SK-N-SH (cell line): ENCODE measurements around the gene TRPV3. TPM values are rescaled to one million over a fixed set of nuclear protein-coding genes. Genes with fewer than 3 reads are reported as not detected.

Source experiments
- CTCF ChIA-PET: fragments of 300-600, 350-600 bp; formaldehyde crosslinking; extraction: SDS; loops from one replicate; lab custom pipeline; 2021; lab: Yijun Ruan, JAX
- POLR2A ChIA-PET: fragments of 350-600 bp; sonication (Branson Sonifier 250); formaldehyde crosslinking; extraction: SDS; loops from one replicate; lab custom pipeline; 2020; ENCODE audit warnings: antibody characterized with exemption, inconsistent platforms; lab: Yijun Ruan, JAX
- DNase-seq: peaks from one replicate; pipeline ENCODE4 v3.0.0; 2012
- H2AFZ ChIP-seq: fragments of 200-600 bp; sonication (generic); 2 replicates; pipeline ENCODE4 v1.8.1; 2016; ENCODE audit warnings: antibody characterized with exemption, mild to moderate bottlenecking, low read depth
- H3F3A ChIP-seq: fragments of 200-600 bp; sonication (generic); replicated peaks from 2 replicates; pipeline ENCODE3; 2016; ENCODE audit warnings: antibody characterized with exemption, mild to moderate bottlenecking; ENCODE audit not compliant: insufficient read depth
- H3K27ac ChIP-seq, 2 experiments: fragments of 200-500 bp in 1 of 2; fragments of 200-600 bp in 1 of 2; sonication (Bioruptor generic) in 1 of 2; sonication (generic), shearing (Covaris generic) in 1 of 2; 2 replicates each; pipeline versions ENCODE4 v1.5.1 to v1.6.1; 2014 to 2016; ENCODE audit warnings: low read depth in 2 of 2, inconsistent platforms in 1 of 2, low read length in 1 of 2, mild to moderate bottlenecking in 1 of 2, mixed read lengths in 1 of 2
- H3K27me3 ChIP-seq: fragments of 200-600 bp; sonication (generic), shearing (Covaris generic); 2 replicates; pipeline ENCODE4 v1.6.1; 2016; ENCODE audit warnings: mixed run types; ENCODE audit not compliant: insufficient read depth
- H3K36me3 ChIP-seq, 2 experiments: fragments of 200-500 bp in 1 of 2; fragments of 200-600 bp in 1 of 2; sonication (Bioruptor generic) in 1 of 2; sonication (generic) in 1 of 2; replicated peaks in 1 of 2; 2 replicates each; pipeline versions ENCODE3 to v1.5.1; 2014 to 2016; ENCODE audit warnings: low read length in 1 of 2, mild to moderate bottlenecking in 1 of 2; ENCODE audit not compliant: insufficient read depth in 2 of 2, control insufficient read depth in 1 of 2
- H3K4me1 ChIP-seq, 2 experiments: fragments of 200-500 bp in 1 of 2; fragments of 200-600 bp in 1 of 2; sonication (Bioruptor generic) in 1 of 2; sonication (generic), shearing (Covaris generic) in 1 of 2; 2 replicates each; pipeline versions ENCODE4 v1.5.1 to v1.6.1; 2014 to 2016; ENCODE audit warnings: low read depth in 1 of 2, low read length in 1 of 2, mixed run types in 1 of 2; ENCODE audit not compliant: insufficient read depth in 2 of 2, control insufficient read depth in 1 of 2
- H3K4me2 ChIP-seq: fragments of 200-600 bp; sonication (generic), shearing (Covaris generic); 2 replicates; pipeline ENCODE4 v1.6.1; 2017; ENCODE audit warnings: mixed run types
- H3K4me3 ChIP-seq, 2 experiments: fragments of 200-500 bp in 1 of 2; fragments of 200-600 bp in 1 of 2; sonication (Bioruptor generic) in 1 of 2; sonication (generic), shearing (Covaris generic) in 1 of 2; 2 replicates each; pipeline versions ENCODE4 v1.5.1 to v1.8.1; 2014 to 2016; ENCODE audit warnings: low read depth in 2 of 2, inconsistent platforms in 1 of 2, low read length in 1 of 2, mild to moderate bottlenecking in 1 of 2, mixed read lengths in 1 of 2, moderate library complexity in 1 of 2
- H3K79me2 ChIP-seq: fragments of 200-600 bp; sonication (generic); 2 replicates; pipeline ENCODE4 v1.8.1; 2017; ENCODE audit warnings: mild to moderate bottlenecking; ENCODE audit not compliant: insufficient read depth
- H3K9ac ChIP-seq: fragments of 200-600 bp; sonication (generic); 2 replicates; pipeline ENCODE4 v1.6.1; 2017; ENCODE audit warnings: mixed run types
- H3K9me2 ChIP-seq: fragments of 200-600 bp; sonication (generic); 2 replicates; pipeline ENCODE4 v1.6.1; 2017; ENCODE audit warnings: mixed run types
- H3K9me3 ChIP-seq: fragments of 200-600 bp; sonication (generic); 2 replicates; pipeline ENCODE4 v1.6.1; 2017; ENCODE audit warnings: mixed run types, mild to moderate bottlenecking, moderate library complexity
- H4K20me1 ChIP-seq: fragments of 200-600 bp; sonication (generic); 2 replicates; pipeline ENCODE4 v1.6.1; 2017; ENCODE audit warnings: mild to moderate bottlenecking, mixed run types; ENCODE audit not compliant: insufficient read depth
- ELF1 ChIP-seq: IDR thresholded peaks from 2 replicates; pipeline ENCODE4 v1.4.0; 2012
- EP300 ChIP-seq, 2 experiments: IDR thresholded peaks; 2 replicates each; pipeline versions ENCODE4 v1.4.0 to v1.6.1; 2012; ENCODE audit warnings: borderline replicate concordance in 1 of 2, low read depth in 1 of 2, low read length in 1 of 2
- EZH2phosphoT487 ChIP-seq: fragments of 200-600 bp; sonication (generic); IDR thresholded peaks from 2 replicates; pipeline ENCODE4 v1.6.1; 2017; ENCODE audit warnings: low read depth, mixed run types, mild to moderate bottlenecking, antibody characterized with exemption, moderate library complexity, borderline replicate concordance
- FOSL2 ChIP-seq: IDR thresholded peaks from 2 replicates; pipeline ENCODE4 v1.4.0; 2012; ENCODE audit warnings: low read depth, mild to moderate bottlenecking, moderate library complexity, borderline replicate concordance
- GABPA ChIP-seq: IDR thresholded peaks from 2 replicates; pipeline ENCODE4 v1.4.0; 2012; ENCODE audit warnings: low read depth, mild to moderate bottlenecking
- GATA2 ChIP-seq: sonication (generic); formaldehyde crosslinking; IDR thresholded peaks from 2 replicates; pipeline ENCODE4 v1.5.0; 2020; ENCODE audit warnings: mild to moderate bottlenecking, missing genetic modification reagents
- JUND ChIP-seq: IDR thresholded peaks from 2 replicates; pipeline ENCODE4 v1.4.0; 2012
- MEF2A ChIP-seq: IDR thresholded peaks from 2 replicates; pipeline ENCODE4 v1.4.0; 2012; ENCODE audit warnings: low read depth, borderline replicate concordance
- NFIC ChIP-seq: IDR thresholded peaks from 2 replicates; pipeline ENCODE4 v1.4.0; 2012; ENCODE audit warnings: borderline replicate concordance
- NRF1 ChIP-seq: IDR thresholded peaks from 2 replicates; pipeline ENCODE4 v1.6.1; 2012; ENCODE audit warnings: low read depth, mild to moderate bottlenecking, low read length
- RAD21 ChIP-seq: IDR thresholded peaks from 2 replicates; pipeline ENCODE4 v1.6.1; 2012; ENCODE audit warnings: mild to moderate bottlenecking, low read length
- RCOR1 ChIP-seq: fragments of 150-350 bp; IDR thresholded peaks from 2 replicates; pipeline ENCODE4 v1.6.1; 2017; ENCODE audit warnings: antibody characterized with exemption, low read length
- RXRA ChIP-seq: IDR thresholded peaks from 2 replicates; pipeline ENCODE4 v1.4.0; 2012; ENCODE audit warnings: low read depth, mild to moderate bottlenecking, borderline replicate concordance
- TAF1 ChIP-seq: IDR thresholded peaks from 2 replicates; pipeline ENCODE4 v1.6.1; 2012; ENCODE audit warnings: low read depth, mild to moderate bottlenecking, low read length, moderate library complexity, borderline replicate concordance
- TCF12 ChIP-seq: IDR thresholded peaks from 2 replicates; pipeline ENCODE4 v1.4.0; 2012
- TEAD4 ChIP-seq: IDR thresholded peaks from 2 replicates; pipeline ENCODE4 v1.4.0; 2012; ENCODE audit warnings: mild to moderate bottlenecking, borderline replicate concordance; ENCODE audit not compliant: insufficient read depth
- WGBS: methylation state at CpG from one replicate; pipeline ENCODE4 v1.1.6; 2017; ENCODE audit warnings: low lambda C conversion rate; 5-methylcytosine and 5-hydroxymethylcytosine counted together
- polyA plus RNA-seq, 3 experiments: library from polyadenylated mRNA; depleted of rRNA; stranded (reverse); fragments of >200 nt; gene quantifications; 2 replicates each; pipeline ENCODE4 v1.2.3, GENCODE V29; 2012
- TF ChIP-seq, protein P1 (sequence below): IDR thresholded peaks from 2 replicates; pipeline ENCODE4 v1.4.0; 2012; ENCODE audit warnings: low read depth, borderline replicate concordance
- TF ChIP-seq, protein P2 (sequence below): fragments of 150-350 bp; IDR thresholded peaks from 2 replicates; pipeline ENCODE4 v1.6.1; 2017; ENCODE audit warnings: antibody characterized with exemption, low read length, low read depth, borderline replicate concordance
- TF ChIP-seq, protein P3 (sequence below): IDR thresholded peaks from 2 replicates; pipeline ENCODE4; 2012
- TF ChIP-seq, protein P4 (sequence below): fragments of 200-600 bp; sonication (generic); IDR thresholded peaks from 2 replicates; pipeline ENCODE4 v1.6.1; 2017; ENCODE audit warnings: antibody characterized with exemption, mild to moderate bottlenecking, moderate library complexity
- TF ChIP-seq, protein P5 (sequence below): fragments of 150-350 bp; IDR thresholded peaks from 2 replicates; pipeline ENCODE4 v1.6.1; 2016; ENCODE audit warnings: mild to moderate bottlenecking, low read depth, low read length

Gene TRPV3
- polyA plus RNA-seq, 1 of the 3 experiments (the other 2 are of a cell fraction) = 0.28 TPM

DNA sequence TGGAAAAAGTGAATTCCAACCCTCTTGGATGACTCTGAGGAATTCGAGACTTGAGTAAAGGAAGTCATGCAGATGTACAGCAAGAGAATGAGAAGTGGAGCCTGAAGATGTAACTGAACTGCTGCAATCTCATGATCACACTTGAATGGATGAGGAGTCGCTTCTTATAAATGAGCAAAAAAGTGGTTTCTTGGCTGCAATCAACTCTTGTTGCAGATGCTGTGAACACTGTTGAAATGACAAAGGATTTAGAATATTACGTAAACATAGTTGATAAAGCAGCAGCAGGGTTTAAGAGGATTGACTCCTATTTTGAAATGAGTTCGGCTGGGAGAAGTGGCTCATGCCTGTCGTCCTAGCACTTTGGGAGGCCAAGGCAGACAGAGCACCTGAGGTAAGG lies 56.3 kb downstream of the TRPV3 start:
- ChIA-PET POLR2A (no interaction called here), CTCF (no interaction called here)
- Histone ChIP-seq H3K9ac (no peak overlapping the region), H3F3A (no peaks in the 10 kb centered on the region), H2AFZ (no peak overlapping the region), H3K4me1 (no peaks in the 10 kb centered on the region), H3K36me3 (no peaks in the 10 kb centered on the region), H3K79me2 (no peaks in the 10 kb centered on the region), H4K20me1 (no peaks in the 10 kb centered on the region), H3K4me3 (no peak overlapping the region), H3K9me2 (no peaks in the 10 kb centered on the region), H3K27ac (no peak overlapping the region), H3K9me3 (no peaks in the 10 kb centered on the region), H3K27me3 (peaks cover 27% of the 10 kb centered on the region), H3K4me2 (no peak overlapping the region)
- WGBS = 26% methylated on average over 5 of the region's 5 CpGs
- DNase-seq = no peak
- TF ChIP-seq NFIC = no peak
- no peak for TF ChIP-seq FOSL2
- TF ChIP-seq, protein P1, sequence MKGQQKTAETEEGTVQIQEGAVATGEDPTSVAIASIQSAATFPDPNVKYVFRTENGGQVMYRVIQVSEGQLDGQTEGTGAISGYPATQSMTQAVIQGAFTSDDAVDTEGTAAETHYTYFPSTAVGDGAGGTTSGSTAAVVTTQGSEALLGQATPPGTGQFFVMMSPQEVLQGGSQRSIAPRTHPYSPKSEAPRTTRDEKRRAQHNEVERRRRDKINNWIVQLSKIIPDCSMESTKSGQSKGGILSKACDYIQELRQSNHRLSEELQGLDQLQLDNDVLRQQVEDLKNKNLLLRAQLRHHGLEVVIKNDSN = no peak
- TF ChIP-seq TCF12 = no peak
- TF ChIP-seq TAF1 = no peak
- TF ChIP-seq GABPA = no peak
- TF ChIP-seq EZH2phosphoT487 = no peak
- TF ChIP-seq JUND = no peak
- TF ChIP-seq TEAD4 = no peak
- no peak for TF ChIP-seq RCOR1
- TF ChIP-seq RAD21 = no peak
- TF ChIP-seq, protein P2, sequence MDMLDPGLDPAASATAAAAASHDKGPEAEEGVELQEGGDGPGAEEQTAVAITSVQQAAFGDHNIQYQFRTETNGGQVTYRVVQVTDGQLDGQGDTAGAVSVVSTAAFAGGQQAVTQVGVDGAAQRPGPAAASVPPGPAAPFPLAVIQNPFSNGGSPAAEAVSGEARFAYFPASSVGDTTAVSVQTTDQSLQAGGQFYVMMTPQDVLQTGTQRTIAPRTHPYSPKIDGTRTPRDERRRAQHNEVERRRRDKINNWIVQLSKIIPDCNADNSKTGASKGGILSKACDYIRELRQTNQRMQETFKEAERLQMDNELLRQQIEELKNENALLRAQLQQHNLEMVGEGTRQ = no peak
- TF ChIP-seq GATA2 (CRISPR knock-in tag) = no peak
- TF ChIP-seq, protein P3, sequence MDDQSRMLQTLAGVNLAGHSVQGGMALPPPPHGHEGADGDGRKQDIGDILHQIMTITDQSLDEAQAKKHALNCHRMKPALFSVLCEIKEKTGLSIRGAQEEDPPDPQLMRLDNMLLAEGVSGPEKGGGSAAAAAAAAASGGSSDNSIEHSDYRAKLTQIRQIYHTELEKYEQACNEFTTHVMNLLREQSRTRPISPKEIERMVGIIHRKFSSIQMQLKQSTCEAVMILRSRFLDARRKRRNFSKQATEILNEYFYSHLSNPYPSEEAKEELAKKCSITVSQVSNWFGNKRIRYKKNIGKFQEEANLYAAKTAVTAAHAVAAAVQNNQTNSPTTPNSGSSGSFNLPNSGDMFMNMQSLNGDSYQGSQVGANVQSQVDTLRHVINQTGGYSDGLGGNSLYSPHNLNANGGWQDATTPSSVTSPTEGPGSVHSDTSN = no peak
- no peak for TF ChIP-seq EP300 (IDR thresholded peaks at IDR 0.05; ENCODE audit: borderline replicate concordance in 1 of 2, low read depth in 1 of 2, low read length in 1 of 2)
- TF ChIP-seq ELF1 = no peak
- TF ChIP-seq MEF2A = no peak
- TF ChIP-seq, all 33 proteins: peak for 0

DNA sequence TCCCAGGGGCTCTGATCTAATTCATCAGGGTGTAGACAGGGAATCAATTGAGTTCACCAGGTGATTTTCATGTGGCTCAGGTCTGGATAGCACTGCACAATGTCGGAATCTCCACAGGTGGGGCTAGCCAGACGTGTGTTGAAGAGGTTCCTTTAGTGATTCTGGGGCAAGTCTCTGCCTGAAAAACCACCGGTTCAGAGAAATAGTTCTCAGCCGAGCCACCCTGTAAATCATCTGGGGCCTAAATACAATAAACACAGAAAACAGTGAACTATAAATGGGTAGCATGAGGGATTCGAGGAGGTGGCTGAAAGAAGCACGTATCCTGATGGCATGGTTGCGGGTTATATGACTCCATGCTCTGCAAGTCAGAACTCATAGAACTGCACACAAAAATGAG lies 60.5 kb downstream of the TRPV3 start:
- Histone ChIP-seq H3F3A (no peaks in the 10 kb centered on the region), H3K9ac (no peak overlapping the region), H3K27me3 (peaks cover 25% of the 10 kb centered on the region; the same call in 1 of the 2 replicates), H3K9me2 (no peaks in the 10 kb centered on the region), H3K4me2 (no peak overlapping the region), H4K20me1 (no peaks in the 10 kb centered on the region), H3K9me3 (no peaks in the 10 kb centered on the region), H3K36me3 (no peaks in the 10 kb centered on the region), H3K4me3 (no peak overlapping the region), H2AFZ (no peak overlapping the region), H3K4me1 (no peaks in the 10 kb centered on the region), H3K79me2 (no peaks in the 10 kb centered on the region), H3K27ac (no peak overlapping the region)
- WGBS = 23% methylated on average over 7 of the region's 7 CpGs
- TF ChIP-seq, protein P4, sequence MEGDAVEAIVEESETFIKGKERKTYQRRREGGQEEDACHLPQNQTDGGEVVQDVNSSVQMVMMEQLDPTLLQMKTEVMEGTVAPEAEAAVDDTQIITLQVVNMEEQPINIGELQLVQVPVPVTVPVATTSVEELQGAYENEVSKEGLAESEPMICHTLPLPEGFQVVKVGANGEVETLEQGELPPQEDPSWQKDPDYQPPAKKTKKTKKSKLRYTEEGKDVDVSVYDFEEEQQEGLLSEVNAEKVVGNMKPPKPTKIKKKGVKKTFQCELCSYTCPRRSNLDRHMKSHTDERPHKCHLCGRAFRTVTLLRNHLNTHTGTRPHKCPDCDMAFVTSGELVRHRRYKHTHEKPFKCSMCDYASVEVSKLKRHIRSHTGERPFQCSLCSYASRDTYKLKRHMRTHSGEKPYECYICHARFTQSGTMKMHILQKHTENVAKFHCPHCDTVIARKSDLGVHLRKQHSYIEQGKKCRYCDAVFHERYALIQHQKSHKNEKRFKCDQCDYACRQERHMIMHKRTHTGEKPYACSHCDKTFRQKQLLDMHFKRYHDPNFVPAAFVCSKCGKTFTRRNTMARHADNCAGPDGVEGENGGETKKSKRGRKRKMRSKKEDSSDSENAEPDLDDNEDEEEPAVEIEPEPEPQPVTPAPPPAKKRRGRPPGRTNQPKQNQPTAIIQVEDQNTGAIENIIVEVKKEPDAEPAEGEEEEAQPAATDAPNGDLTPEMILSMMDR = no peak
- TF ChIP-seq NRF1 (no peak), TAF1 (no peak), GATA2 (CRISPR knock-in tag) (no peak), FOSL2 (no peak), NFIC (no peak), TEAD4 (no peak), JUND (no peak), RXRA (no peak)
- TF ChIP-seq, protein P3 = no peak
- TF ChIP-seq, protein P5, sequence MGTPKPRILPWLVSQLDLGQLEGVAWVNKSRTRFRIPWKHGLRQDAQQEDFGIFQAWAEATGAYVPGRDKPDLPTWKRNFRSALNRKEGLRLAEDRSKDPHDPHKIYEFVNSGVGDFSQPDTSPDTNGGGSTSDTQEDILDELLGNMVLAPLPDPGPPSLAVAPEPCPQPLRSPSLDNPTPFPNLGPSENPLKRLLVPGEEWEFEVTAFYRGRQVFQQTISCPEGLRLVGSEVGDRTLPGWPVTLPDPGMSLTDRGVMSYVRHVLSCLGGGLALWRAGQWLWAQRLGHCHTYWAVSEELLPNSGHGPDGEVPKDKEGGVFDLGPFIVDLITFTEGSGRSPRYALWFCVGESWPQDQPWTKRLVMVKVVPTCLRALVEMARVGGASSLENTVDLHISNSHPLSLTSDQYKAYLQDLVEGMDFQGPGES = no peak
- ChIA-PET CTCF (no interaction called here), POLR2A (no interaction called here)
- DNase-seq = no peak
